CD4-positive, alpha-beta T cell treated with Interleukin-15 for 4 hours (primary cell): ENCODE data around the gene CCNY.
"Not testable (repeated sequence)": the region's sequence is repeated elsewhere in the genome, so short reads cannot be mapped to it uniquely, and the experiment has no call there.

Experiments
- DNase-seq: peaks from one replicate; pipeline ENCODE4 v3.0.0-alpha.2; 2020; ENCODE audit warnings: low spot score

The CCNY gene

GRCh38 chr10:35354257-35354656 is 17.9 kb downstream of the CCNY start:
- not testable (repeated sequence) for DNase-seq

GRCh38 chr10:35355971-35356724 is 19.8 kb downstream of the CCNY start:
- DNase-seq: no peak

- DNase-seq: no peak
Observed at GRCh38 chr10:35356725-35357092, 20.4 kb downstream of the CCNY start.

GRCh38 chr10:35359056-35359455 is 22.7 kb downstream of the CCNY start:
- DNase-seq: no peak

- DNase-seq: no peak
Observed at GRCh38 chr10:35359873-35360272, 23.6 kb downstream of the CCNY start.

GRCh38 chr10:35362701-35363350 is 26.5 kb downstream of the CCNY start:
- DNase-seq: no peak

- DNase-seq: no peak
Observed at GRCh38 chr10:35363587-35363986, 27.3 kb downstream of the CCNY start.

GRCh38 chr10:35364808-35365207 is 28.5 kb downstream of the CCNY start:
- DNase-seq: no peak

GRCh38 chr10:35365994-35366393 is 29.7 kb downstream of the CCNY start:
- DNase-seq: no peak

GRCh38 chr10:35367107-35367859 is 31.0 kb downstream of the CCNY start:
- no peak for DNase-seq

- no peak for DNase-seq
Observed at GRCh38 chr10:35367982-35368381, 31.7 kb downstream of the CCNY start.

- DNase-seq: no peak
Observed at GRCh38 chr10:35368485-35369048, 32.3 kb downstream of the CCNY start.

- no peak for DNase-seq
Observed at GRCh38 chr10:35369049-35369611, 32.8 kb downstream of the CCNY start.

GRCh38 chr10:35371731-35372130 is 35.4 kb downstream of the CCNY start:
- DNase-seq: no peak

GRCh38 chr10:35372329-35372728 is 36.0 kb downstream of the CCNY start:
- no peak for DNase-seq

GRCh38 chr10:35375091-35375765 is 38.9 kb downstream of the CCNY start:
- DNase-seq: no peak

- no peak for DNase-seq
Observed at GRCh38 chr10:35377050-35377728, 40.9 kb downstream of the CCNY start.

GRCh38 chr10:35378541-35379210 is 42.4 kb downstream of the CCNY start:
- DNase-seq: no peak

- DNase-seq: no peak
Observed at GRCh38 chr10:35379226-35380137, 43.2 kb downstream of the CCNY start.

- DNase-seq: no peak
Observed at GRCh38 chr10:35382096-35382495, 45.8 kb downstream of the CCNY start.
